Astrocyte of the spinal cord (primary cell): ENCODE results near the gene MCCD1.

ENCODE experiments used
- DNase-seq: peaks from one replicate; pipeline ENCODE4 v3.0.0; 2011; ENCODE audit warnings: low read depth, low spot score
- H3K4me3 ChIP-seq: 2 replicates; pipeline ENCODE4 v1.5.1; 2011; ENCODE audit warnings: low read depth, mild to moderate bottlenecking, low read length, moderate library complexity
- CTCF ChIP-seq: IDR thresholded peaks from 2 replicates; pipeline ENCODE4 v1.5.1; 2012; ENCODE audit warnings: low read depth, mild to moderate bottlenecking, low read length, inconsistent platforms
- in situ Hi-C: cut with HindIII; loops from 2 replicates; pipeline ENCODE4 v1.10.0; 2017; ENCODE audit warnings: low sequenced_read_pairs

Gene MCCD1

DNA sequence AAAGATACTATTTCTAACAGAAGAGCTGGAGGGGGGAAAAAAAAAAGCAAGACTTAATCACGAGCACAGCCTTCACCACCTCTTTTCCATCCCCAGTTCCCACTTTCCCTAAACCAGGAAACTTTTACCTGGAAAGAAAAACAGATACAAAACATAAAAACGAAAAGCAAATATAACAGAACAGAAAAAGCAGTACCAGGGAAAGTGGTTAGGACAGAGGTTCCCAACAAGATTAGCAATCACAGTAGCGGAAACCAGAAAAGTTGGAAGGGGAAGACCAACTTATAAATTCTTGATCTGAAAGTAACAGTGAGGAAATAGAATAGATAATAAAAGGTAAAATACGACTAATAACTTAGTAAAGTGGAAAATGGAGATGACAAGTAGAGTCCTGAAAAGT lies 11.9 kb downstream of the MCCD1 start:
- in situ Hi-C loops: no loop called here
- DNase-seq: no peak
- no peak for TF ChIP-seq CTCF
- peak overlapping the region; percentile 98 for H3K4me3 ChIP-seq

GRCh38 chr6:31541059-31541657 lies 12.4 kb downstream of the MCCD1 start:
- H3K4me3 ChIP-seq: peak overlapping the region; percentile 98
- in situ Hi-C loops: no loop called here
- peak; percentile 53 for DNase-seq
- no peak for TF ChIP-seq CTCF

DNA sequence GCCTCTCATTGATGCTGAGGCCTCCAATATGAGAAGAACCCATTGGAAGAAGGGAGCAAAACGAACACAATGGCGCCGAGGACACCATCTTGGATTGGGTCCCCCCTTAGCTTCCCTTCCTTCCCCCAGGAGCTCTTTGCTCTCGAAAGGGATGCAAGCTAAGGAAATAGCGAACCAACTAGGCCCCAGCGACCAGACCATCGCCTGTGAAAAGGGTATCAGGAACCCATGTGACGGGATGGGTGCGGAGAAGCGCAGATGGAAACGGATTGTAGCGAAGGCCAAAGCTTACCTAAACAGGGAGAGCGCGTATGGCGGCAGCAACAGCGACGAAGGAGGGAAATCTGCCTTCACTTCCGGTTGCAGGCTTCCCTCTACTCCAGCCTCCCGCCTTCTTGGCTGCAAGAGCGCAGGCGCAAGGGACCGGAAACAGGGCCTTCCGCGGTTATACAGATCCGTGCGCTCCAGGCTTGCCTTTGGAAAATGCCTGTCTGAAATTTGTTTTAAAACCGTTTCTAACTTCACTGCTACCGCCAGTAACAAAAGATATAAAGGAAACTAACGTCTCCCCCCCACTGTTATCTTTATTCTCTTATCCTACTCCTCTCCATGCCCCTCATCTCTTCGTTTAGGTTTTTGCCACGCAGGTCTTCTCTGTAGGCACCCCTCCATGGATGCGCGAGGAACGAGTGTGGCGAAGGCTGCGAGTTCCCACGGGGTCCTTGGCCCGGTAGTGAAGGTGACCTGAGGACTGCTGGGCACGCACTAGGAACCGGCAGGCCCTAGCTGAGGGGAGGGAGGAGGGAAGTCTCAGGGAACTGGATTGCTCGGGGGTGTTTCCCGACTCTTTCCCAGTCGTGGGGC lies 13.1 kb downstream of the MCCD1 start, which contains the start of gene DDX39B:
Gene DDX39B (minus strand): TSS at position 346 of the 864 bp plus-strand sequence. CDS start 1,471 bp downstream, outside the sequence.
- DNase-seq: peak; percentile 98
- TF ChIP-seq CTCF: no peak
- peak within 1 kb of the TSS; percentile 98 for H3K4me3 ChIP-seq
- in situ Hi-C loops: no loop called here

GRCh38 chr6:31543639-31544038 lies 14.9 kb downstream of the MCCD1 start:
- DNase-seq: no peak
- TF ChIP-seq CTCF: no peak
- in situ Hi-C loops: no loop called here
- no peak overlapping the region for H3K4me3 ChIP-seq

- no peak overlapping the region for H3K4me3 ChIP-seq
- TF ChIP-seq CTCF: no peak
- no peak for DNase-seq
- in situ Hi-C loops: no loop called here
These were observed 15.9 kb downstream of the MCCD1 start for GRCh38 chr6:31544676-31545075.

GRCh38 chr6:31545291-31545690 lies 16.5 kb downstream of the MCCD1 start:
- in situ Hi-C loops: no loop called here
- TF ChIP-seq CTCF: no peak
- H3K4me3 ChIP-seq: no peak overlapping the region
- no peak for DNase-seq
